ENCODE measurements around the gene DYNC1I2.

DNA sequence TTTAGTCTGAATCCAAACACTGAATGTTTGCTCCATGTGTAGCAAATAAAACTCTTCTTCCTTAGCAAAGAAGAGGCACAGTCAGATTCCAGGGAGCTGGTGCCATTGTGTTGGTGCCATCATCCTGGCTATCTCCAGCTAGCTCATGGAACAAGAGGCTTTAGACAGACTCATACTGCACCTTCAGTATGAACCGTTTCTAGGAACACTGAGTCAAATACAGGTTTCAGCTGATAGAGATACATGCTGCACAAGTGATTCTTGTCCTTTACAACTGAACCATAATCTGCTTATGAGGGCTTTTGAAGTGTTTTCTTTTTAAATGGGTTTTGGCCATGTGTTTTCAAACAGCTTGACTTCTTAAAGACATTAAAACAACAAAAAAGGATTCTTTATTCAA, 57.9 kb downstream of the DYNC1I2 start:
- TF ChIP-seq CTCF (IDR thresholded peaks at IDR 0.05) = no peak
- TF ChIP-seq POLR2A (IDR thresholded peaks at IDR 0.05) = no peak
- no peak for TF ChIP-seq POLR2AphosphoS5 (IDR thresholded peaks at IDR 0.05; ENCODE audit: insufficient read depth in 1 of 2, low read depth in 1 of 2)
